GM12891 (cell line): ENCODE results near the gene PARP16.

Experiments
- POLR2A ChIP-seq: IDR thresholded peaks from 2 replicates; pipeline ENCODE4 v1.6.1; 2011; ENCODE audit warnings: low read depth, low read length, control low read depth
- POLR2AphosphoS5 ChIP-seq: IDR thresholded peaks from 2 replicates; pipeline ENCODE4 v1.6.1; 2011; ENCODE audit warnings: low read depth, low read length, control low read depth
- SPI1 ChIP-seq: IDR thresholded peaks from 2 replicates; pipeline ENCODE4 v1.6.1; 2011; ENCODE audit warnings: low read depth, low read length, control low read depth
- TAF1 ChIP-seq: IDR thresholded peaks from 2 replicates; pipeline ENCODE4 v1.6.1; 2011; ENCODE audit warnings: low read depth, low read length, control low read depth

DNA sequence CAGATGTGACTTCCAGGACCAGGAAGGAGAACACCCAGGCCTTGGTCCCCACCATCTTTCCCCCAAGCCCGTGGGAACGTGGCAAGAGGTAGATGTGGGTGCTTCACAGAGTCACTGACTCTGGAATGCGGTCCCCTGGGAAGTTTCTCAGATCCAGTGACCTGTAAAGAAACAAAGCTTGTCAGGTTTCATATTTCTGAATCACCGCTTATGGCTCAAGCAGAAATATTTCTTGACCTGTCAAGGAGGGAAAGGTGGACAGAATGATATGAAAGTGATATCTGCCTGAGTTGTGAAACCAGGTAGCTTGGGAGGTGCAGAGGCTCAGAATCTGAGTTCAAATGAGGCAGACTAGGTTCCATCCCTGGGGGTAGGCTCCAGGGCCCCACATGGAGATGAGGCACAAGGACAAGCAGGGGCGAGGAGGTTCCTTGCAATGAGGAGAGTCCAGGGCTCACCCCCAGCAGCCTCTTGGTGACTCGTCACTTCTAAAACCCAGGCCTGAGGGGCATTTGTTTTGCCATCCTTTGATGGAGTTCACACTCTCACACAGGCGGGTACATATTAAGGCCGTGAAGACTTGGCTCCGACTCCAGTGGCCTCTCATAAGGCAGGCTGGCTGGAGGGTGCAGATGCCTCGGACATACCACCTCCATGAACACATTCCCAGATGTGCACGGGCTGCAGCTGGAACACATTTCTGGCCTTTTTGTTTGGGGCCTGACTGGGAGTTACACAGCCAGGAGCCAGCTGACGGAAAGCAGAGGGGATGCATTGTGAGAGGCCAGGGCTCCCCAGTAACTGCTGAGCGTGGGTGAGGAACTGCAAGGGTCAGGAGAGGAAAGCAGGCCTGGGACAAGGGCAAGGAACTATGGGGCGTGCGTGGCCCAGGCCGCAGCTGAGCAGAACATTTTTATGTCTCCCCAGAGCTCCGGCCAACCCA lies 76.7 kb downstream of the PARP16 start:
- no peak for TF ChIP-seq POLR2AphosphoS5
- TF ChIP-seq SPI1 = no peak
- TF ChIP-seq POLR2A = no peak
- no peak for TF ChIP-seq TAF1
